ENCODE data around the gene STT3A.

The STT3A gene

GRCh38 chr11:125649465-125650166 lies 57.0 kb downstream of the STT3A start:
- DNase-seq, result no peak

GRCh38 chr11:125662689-125663088 lies 70.0 kb downstream of the STT3A start:
- DNase-seq, result no peak

DNA sequence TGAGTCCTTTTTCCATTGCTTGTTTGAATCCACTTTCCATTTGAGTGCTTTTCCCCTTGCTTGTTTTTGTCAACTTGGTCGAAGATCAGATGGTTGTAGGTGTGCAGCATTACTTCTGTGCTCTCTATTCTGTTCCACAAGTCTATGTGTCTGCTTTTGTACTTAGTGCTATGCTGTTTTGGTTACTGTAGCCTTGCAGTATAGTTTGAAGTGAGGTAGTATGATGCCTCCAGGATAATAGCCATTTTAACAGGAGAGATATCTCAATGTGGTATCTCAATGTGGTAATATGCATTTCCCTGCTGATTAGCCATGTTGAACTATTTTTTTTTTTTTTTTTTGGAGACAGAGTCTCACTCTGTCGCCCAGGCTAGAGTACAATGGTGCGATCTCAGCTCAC lies 71.3 kb downstream of the STT3A start:
- no peak for DNase-seq

GRCh38 chr11:125667151-125667550 lies 74.5 kb downstream of the STT3A start:
- DNase-seq, result no peak

GRCh38 chr11:125670172-125670571 lies 77.5 kb downstream of the STT3A start:
- no peak for DNase-seq

DNA sequence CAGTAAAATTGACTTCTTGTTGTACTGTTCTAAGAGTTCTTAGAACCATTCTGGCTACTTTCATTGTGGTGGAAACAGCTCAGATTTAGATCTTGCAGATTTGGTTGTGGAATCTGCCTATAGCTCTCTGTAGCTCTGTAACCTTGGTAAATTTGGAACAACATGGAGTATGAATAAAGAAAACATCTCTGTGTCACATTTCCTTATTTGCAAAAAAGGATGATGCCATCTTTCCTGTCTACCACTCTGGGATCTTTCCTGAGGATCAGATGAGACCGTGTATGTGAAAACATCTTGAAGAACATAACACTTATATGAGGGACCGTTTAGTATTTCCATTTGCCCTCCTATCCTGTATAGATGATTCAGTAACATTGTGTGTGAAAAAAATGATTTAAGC lies 78.9 kb downstream of the STT3A start:
- no peak for DNase-seq

Data from anterior cingulate cortex (tissue), 58 donors.